ENCODE data around the gene ITPR3.

ITPR3 gene

GRCh38 chr6:33742092-33742491 is 121.0 kb downstream of the ITPR3 start:
- DNase-seq: no peak

- no peak for DNase-seq
Observed at GRCh38 chr6:33742837-33743236, 121.7 kb downstream of the ITPR3 start.

GRCh38 chr6:33744001-33744848 is 123.1 kb downstream of the ITPR3 start:
- peak; percentile 77 for DNase-seq

- no peak for DNase-seq
Observed at GRCh38 chr6:33744895-33745546, 123.9 kb downstream of the ITPR3 start.

- no peak for DNase-seq
Observed at GRCh38 chr6:33745548-33745947, 124.4 kb downstream of the ITPR3 start.
